GM21619 (cell line): ENCODE results near the gene APOBEC3A.
A peak's percentile ranks its signal among the peaks of the same experiment; 100 is the strongest.
"Not testable (repeated sequence)": the region's sequence is repeated elsewhere in the genome, so short reads cannot be mapped to it uniquely, and the experiment has no call there.

Source experiments
- ATAC-seq: cut with Tn5 transposase; IDR thresholded peaks from one replicate; pipeline ENCODE4 v1.9.1; 2021; ENCODE audit not compliant: unreplicated experiment

APOBEC3A gene

GRCh38 chr22:38977289-38977688, 19.9 kb downstream of the APOBEC3A start:
- ATAC-seq, result not testable (repeated sequence)

- ATAC-seq, result not testable (repeated sequence)
These were observed 23.2 kb downstream of the APOBEC3A start for GRCh38 chr22:38980587-38980986.

GRCh38 chr22:38981005-38981991, 23.9 kb downstream of the APOBEC3A start:
- no peak for ATAC-seq

- ATAC-seq, result peak; percentile 42
These were observed 24.9 kb downstream of the APOBEC3A start, which contains the start of gene APOBEC3B for GRCh38 chr22:38981992-38982927. TSS of gene APOBEC3B (plus strand) at chr22:38982347. CDS start at chr22:38982454, 107 bp downstream.

GRCh38 chr22:38984224-38984623, 26.8 kb downstream of the APOBEC3A start:
- no peak for ATAC-seq

GRCh38 chr22:38984784-38985757, 27.7 kb downstream of the APOBEC3A start:
- peak; percentile 72 for ATAC-seq

- ATAC-seq, result no peak
These were observed 29.2 kb downstream of the APOBEC3A start for GRCh38 chr22:38986629-38987028.

GRCh38 chr22:38987171-38987895, 29.9 kb downstream of the APOBEC3A start:
- no peak for ATAC-seq

- ATAC-seq, result no peak
These were observed 32.1 kb downstream of the APOBEC3A start for GRCh38 chr22:38989466-38989865.

- not testable (repeated sequence) for ATAC-seq
These were observed 35.5 kb downstream of the APOBEC3A start for GRCh38 chr22:38992871-38993371.

GRCh38 chr22:38996105-38996504, 38.7 kb downstream of the APOBEC3A start:
- ATAC-seq, result no peak

GRCh38 chr22:38997518-38997917, 40.1 kb downstream of the APOBEC3A start:
- ATAC-seq, result no peak

GRCh38 chr22:39003165-39003638, 45.8 kb downstream of the APOBEC3A start:
- peak; percentile 65 for ATAC-seq

- no peak for ATAC-seq
These were observed 49.8 kb downstream of the APOBEC3A start for GRCh38 chr22:39007177-39007576.

- ATAC-seq, result not testable (repeated sequence)
These were observed 51.0 kb downstream of the APOBEC3A start for GRCh38 chr22:39008271-39008850.

- no peak for ATAC-seq
These were observed 53.5 kb downstream of the APOBEC3A start for GRCh38 chr22:39010946-39011345.
